Ammon's horn (tissue), 1 donor: ENCODE results near the gene SLAMF7.
"Not testable (repeated sequence)": the region's sequence is repeated elsewhere in the genome, so short reads cannot be mapped to it uniquely, and the experiment has no call there.

Source experiments
- DNase-seq: peaks from one replicate; pipeline ENCODE4 v3.0.0-alpha.2; 2016; ENCODE audit warnings: low spot score

Gene SLAMF7

DNA sequence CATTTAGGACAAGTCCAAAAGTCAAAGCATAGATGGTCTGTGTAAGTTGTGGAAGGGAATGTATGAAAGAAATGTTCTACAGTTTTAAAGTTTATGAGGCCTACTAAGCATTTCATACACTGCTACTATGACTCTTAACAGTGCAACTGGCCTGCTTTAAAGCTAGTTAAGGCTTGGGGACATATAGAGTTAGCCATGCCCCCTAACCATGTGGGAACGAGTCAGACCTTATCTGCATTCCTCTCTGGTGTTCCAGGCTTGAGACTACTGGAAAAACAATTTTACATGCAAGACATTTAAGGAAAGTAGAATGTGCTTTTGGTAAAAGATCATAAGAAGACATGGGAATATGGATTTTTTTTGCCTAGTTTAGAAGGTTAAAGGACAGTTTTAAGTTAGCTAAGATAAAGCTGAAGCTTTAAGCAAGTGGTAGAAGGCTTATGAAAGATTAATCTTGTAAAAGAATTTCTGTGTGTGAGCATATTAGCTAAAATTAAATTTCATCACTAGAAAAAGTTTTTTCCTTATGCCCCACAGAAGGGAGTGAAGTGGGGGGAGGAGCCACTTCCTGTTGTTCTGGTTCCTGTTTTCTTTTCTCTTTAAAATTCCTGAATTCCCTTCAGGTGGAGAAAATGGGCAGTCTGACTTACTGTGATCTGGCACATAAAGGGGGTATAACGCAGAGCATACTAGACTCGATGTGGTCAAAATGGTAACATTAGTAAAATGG, 18.5 kb upstream of the SLAMF7 start:
- DNase-seq, result no peak

- no peak for DNase-seq
Measured at GRCh38 chr1:160721473-160721872, 17.6 kb upstream of the SLAMF7 start.

DNA sequence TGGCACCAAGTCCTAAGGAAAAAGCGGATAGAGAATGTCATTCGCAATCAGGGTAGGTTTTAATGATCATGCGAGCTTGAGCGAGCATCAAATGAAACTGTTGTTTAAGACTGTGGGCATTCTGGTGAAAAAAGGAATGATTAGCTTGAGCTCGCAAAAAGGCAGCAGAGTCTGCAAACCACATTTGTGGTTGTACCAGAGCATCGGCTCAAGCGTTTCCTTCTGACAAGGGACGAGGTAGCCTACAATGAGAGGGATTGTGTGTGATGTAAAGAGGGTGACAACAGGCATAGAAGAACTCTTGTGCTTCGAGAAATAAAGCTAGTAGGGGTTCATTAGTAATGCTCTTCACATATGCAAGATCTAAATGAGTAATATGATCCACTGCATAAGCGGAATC, 16.3 kb upstream of the SLAMF7 start:
- DNase-seq, result peak; percentile 29

GRCh38 chr1:160723332-160723731, 15.7 kb upstream of the SLAMF7 start:
- DNase-seq, result no peak

DNA sequence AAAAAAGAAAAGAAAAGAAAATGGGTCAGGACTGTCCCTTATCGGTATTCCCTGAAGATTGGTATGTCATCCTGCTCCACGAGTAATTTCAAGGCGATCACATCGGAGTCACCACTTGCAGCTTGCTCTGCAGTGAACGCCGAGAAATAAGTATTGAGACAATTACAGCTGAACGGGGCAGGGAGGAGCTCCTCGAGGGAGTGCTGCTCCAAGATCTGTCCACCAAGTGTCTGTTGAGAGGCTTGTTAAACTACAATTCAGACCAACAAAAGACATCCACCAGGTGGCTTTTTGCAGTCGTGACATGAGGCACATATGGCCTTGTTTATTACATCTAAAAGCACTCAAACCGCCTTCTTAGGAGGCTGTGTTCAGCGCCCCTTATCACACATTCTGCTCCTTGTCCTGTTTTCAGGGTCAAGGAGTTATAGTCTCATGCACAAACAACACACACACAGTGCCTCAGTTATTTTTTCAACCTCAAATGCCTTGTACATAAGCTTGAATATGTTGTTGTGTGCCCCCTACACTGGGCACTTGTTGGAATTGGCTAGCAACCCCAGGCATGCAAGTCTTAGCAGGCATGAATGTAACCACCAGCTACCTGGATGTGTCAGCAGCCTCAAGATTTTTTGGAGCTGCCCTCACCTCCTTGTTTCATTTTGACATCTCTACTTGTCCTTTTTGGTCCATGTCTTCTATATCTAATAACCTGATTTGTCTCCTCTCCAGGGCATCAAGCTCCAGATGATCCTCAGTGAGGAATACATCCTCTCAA, 14.4 kb upstream of the SLAMF7 start:
- DNase-seq, result no peak

GRCh38 chr1:160726114-160726497, 12.9 kb upstream of the SLAMF7 start:
- DNase-seq, result no peak

- DNase-seq, result peak; percentile 86
Measured at GRCh38 chr1:160726498-160727315, 12.3 kb upstream of the SLAMF7 start.

DNA sequence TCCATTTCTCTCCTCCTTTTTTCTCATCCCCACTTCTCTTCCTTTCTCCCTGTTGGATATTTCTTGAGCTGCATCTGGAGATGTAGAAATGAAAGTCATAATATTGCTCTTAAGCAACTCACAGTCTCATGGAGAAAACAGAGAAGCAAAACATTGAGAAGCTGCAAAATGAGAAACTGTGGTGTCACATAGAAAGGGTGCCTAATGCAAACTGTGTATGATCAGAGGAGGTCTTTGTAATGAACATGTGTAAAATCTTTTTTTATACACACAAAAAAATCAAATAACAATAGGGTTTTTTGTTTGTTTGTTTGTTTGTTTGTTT, 11.8 kb upstream of the SLAMF7 start:
- no peak for DNase-seq

- DNase-seq, result not testable (repeated sequence)
Measured at GRCh38 chr1:160731564-160731963, 7.5 kb upstream of the SLAMF7 start.

DNA sequence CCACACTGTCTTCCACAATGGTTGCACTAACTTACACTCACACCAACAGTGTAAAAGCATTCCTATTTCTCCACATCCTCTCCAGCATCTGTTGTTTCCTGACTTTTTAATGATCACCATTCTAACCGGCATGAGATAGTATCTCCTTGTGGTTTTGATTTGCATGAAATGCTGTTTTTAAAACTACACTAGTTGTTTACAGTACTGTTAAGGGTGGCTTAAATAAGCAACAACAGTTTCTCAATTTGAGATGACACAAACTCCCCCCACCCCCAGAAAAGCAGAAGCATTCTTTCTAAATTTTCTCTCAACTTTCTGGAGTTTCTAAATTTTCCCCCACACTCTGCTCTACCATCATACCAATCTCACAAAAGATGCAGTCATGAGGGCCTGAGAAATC, 7.1 kb upstream of the SLAMF7 start:
- DNase-seq, result no peak

- no peak for DNase-seq
Measured at GRCh38 chr1:160733898-160734297, 5.1 kb upstream of the SLAMF7 start.

DNA sequence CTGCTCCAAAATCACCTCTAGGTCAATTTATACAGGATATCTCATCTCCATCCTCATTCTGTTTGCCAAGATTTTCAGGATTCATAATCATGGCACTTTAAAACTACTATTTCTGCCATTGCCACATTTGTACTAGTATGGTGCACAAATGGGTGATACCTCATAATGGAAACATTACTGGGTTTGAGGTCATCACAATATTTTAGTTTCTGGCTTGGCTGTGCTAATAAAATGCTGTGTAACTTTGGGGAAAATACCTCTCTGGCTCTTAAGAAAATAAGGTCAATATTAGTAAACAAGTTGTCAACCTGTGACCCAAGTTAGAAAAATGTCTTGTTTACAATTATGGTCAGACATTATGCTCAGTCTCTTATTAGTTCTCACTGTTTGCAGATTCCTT, 4.7 kb upstream of the SLAMF7 start:
- no peak for DNase-seq

- no peak for DNase-seq
Measured at GRCh38 chr1:160738271-160738670, 776 bp upstream of the SLAMF7 start.

- no peak for DNase-seq
Measured at GRCh38 chr1:160740133-160740688, 1.2 kb downstream of the SLAMF7 start.

DNA sequence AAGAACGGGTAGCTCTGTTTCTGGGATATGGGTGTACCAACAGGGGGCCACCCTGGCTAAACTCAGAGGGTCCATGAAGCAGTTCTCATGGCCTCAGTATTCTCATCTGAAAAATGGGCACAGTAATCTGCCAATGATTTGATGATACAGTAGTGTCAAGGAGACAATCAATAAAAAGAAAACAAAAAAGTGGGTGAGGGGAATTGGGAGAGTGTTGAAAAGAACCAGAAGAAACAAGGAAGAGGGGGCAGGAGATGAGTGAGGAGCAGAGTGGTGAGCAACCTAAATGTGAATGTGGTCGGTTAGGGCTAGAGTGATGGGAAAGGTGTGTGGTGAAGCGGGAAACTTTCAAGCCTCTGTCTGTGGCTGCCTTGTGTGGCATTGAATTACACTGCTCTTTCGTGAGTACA, 2.0 kb downstream of the SLAMF7 start:
- DNase-seq, result no peak

DNA sequence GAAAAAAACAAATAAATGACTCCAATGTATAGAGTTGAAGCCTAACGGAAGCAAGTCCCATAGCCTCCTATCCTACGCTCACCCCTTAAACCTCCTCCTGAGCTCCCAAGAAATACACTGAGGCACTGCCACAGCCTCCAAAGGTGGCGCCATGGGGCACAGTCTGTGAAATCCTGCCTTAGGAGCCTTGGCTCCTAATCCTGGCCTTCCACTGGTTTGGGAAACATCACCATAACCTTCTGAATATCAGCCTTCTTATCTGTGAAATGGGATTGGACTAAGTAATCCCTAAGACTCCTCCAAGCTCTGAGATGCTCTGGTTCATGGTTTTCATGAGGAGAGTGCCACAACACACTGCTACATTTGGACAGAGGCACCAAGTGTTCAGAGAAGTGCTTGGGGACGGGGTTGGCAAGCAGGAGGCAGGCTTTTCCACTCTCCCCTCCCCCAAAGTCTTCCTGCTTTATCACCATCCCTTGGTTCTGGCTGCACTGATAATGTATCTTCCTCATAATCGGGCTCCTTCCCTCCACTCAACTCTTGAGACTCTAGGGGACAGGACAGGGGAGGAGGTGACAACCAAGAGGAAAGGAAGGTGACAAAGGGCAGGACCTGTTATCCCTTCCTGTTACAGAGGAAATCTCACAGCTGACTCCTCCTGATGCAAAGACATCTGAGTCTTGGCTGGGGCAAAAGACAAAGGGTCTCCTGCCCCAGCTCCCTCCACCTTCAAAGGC, 2.7 kb downstream of the SLAMF7 start:
- no peak for DNase-seq

- no peak for DNase-seq
Measured at GRCh38 chr1:160742428-160743127, 3.5 kb downstream of the SLAMF7 start.

- no peak for DNase-seq
Measured at GRCh38 chr1:160743266-160743665, 4.2 kb downstream of the SLAMF7 start.

GRCh38 chr1:160744199-160744851, 5.3 kb downstream of the SLAMF7 start:
- DNase-seq, result no peak

GRCh38 chr1:160744852-160745520, 5.9 kb downstream of the SLAMF7 start:
- DNase-seq, result no peak
